HG03575 (cell line): ENCODE data around the gene FNDC3B.
A peak's percentile ranks its signal among the peaks of the same experiment; 100 is the strongest.

Experiments
- ATAC-seq: cut with Tn5 transposase; IDR thresholded peaks from one replicate; pipeline ENCODE4 v1.9.1; 2021; ENCODE audit not compliant: unreplicated experiment, insufficient number of reproducible peaks, low FRiP score; ENCODE audit errors: extremely low read depth

The FNDC3B gene

GRCh38 chr3:172256101-172256734, 216.8 kb downstream of the FNDC3B start:
- no peak for ATAC-seq

GRCh38 chr3:172257648-172258400, 218.4 kb downstream of the FNDC3B start:
- no peak for ATAC-seq

DNA sequence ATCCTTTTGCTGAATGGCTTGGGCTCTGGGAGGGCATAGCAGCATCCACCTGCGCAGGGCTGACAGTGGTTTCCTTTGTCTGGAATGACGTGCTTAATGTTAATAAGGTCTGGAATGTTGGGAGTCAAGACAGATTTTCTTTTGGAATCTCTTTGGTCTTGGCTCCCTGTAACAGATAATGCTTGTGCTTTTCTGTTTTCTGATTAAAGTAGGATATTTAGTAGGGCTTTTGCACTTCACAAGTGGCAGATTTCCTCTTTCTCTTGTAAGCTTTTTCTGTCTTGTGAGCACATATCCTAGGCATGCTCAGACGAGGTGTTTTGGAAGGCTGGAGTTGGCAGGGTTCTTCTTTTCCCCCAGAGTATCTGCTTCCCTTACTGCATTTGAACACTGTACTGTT, 219.2 kb downstream of the FNDC3B start:
- no peak for ATAC-seq

GRCh38 chr3:172259111-172259541, 219.7 kb downstream of the FNDC3B start:
- ATAC-seq: no peak

DNA sequence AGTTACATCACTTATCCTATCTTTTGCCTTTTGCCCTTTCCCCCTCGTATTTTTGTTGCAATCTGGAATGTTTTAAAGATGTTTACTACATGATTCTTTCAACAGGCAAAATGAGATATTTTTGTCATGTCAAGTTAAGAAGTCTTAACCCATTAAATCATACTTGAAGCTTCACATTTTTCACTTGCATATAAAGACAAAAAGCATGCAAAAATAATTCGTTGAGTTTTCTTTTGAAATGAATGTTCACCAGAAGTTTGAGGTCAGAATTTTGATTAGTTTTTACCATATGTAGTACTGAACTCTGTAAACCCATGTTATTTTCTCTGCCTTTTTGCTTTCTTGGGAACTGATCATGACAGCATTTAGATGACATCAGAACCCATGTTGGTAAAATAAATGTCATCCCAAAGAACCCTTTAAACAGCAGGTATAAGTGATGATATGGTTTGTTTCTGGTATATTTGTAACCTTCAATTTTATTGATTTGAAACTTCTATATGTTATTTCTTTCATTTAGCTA, 220.4 kb downstream of the FNDC3B start:
- no peak for ATAC-seq

DNA sequence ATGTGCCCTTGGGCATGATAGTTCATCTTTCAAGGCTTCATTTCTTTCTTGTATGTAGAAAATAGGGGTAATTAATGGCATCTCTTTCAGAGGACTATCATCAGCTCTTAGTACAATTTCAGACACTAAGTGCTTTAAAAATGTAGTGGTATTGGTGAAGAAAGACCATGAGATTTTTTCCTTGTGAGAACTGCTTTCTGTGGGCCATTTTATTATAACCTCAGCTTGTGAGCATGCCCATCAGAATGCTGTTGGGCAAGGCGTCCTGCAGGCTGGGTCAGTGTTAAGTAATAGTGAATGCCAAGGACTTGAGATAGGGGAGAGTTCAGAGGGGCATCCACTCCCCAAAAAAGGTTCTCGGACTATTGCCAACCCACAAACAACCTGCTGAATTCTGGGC, 221.0 kb downstream of the FNDC3B start:
- no peak for ATAC-seq

DNA sequence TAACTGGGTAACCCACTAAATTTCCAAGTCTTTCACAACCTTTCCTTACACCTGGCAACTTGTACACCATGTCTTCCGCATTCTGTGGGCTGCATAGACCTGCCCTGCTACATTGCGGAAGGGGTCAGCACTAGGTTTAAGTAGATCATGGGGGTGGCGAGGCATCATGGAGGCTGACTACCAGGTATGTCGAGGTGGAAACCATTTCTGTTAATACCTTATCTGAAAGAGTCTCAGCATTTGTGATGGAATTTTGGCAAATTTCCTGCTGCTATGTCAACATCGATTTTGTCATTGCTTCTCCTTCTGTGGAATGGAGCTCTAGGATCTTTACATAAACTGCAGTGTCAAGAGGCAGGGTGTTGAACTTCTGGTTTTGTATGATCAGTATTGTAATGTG, 221.7 kb downstream of the FNDC3B start:
- ATAC-seq: no peak

- ATAC-seq: no peak
Observed at GRCh38 chr3:172262991-172263608, 223.7 kb downstream of the FNDC3B start.

DNA sequence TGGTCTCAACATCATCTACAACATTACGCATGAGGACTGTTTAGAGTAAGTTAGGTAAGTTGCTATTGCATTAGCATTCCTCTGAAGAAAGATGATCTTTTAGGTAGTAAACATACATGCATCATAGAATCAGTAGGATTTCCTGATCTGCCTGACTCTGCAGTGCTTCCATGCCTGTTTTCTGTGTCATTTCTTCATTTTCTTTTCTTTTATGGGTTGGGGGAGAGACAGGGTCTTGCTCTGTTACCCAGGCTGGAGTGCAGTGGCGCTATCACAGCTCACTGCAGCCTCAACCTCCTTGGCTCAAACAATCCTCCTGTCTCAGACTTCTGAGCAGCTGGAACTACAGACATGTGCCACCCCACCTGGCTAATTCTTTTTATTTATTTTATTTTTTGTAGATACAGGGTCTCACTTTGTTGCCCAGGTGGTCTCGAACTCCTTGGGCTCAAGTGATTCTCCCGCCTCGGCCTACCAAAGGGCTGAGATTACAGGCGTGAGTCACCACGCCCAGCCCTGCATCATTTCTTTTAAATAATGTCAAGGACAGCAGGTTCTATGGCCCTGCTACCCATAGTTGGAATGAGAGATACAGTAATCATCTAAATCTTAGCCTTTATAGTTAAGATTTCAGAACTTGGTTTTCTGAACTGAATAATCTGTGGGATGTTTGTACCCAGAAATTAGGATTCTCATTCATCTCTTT, 224.6 kb downstream of the FNDC3B start:
- ATAC-seq: no peak

DNA sequence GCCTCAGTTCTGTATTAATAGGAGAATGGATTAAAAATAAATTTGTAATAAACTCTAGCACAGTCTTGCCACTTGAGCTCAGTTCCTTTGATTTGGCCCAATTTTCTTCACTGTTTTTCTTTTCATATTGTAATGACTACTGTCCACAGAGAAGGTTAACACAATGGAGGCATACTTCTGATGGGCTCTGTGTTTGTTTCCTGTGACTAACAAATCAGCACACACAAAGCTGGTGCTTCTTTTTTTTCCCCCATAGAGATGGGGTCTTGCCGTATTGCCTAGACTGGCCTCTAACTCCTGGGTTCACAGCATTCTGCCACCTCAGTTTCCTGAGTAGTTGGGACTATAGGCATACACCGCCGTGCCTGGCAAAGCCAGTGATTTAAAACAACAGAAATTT, 226.7 kb downstream of the FNDC3B start:
- ATAC-seq: no peak

DNA sequence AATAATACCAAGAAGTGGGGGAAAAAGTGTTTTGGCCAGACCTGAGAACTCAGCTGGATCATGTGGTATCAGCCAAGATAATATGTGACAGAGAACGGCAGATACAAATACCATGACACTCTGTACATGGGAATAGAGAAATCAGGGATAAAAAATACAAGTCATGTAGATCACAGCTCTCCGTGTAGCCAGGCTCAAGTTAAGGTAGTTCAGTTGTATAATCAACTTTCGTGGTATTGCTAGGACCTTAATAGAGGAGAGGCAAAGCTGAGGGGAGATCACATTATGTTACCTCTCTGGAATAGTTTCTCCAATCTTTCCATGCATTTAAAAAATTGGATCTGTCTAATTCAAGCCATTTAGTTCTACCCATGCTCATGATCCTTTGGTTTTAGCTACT, 229.0 kb downstream of the FNDC3B start:
- no peak for ATAC-seq

DNA sequence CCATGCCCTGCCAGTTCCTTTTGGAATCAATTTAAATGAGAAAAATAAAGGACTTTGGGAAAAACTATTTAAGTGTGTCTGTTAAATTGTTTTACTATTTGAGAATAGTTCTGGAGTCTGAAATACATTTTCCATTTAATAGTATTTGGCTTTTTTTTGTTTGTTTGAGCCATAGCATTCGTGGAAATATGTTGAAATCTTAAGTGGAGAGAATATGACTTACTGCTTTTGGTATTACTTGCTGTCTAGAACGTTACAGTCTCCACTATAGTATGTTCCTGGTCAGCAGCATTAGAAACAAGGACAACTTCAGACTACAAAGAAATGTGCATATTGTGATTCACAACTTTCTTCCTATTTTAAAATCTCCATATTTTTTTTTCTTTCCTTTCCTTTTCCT, 229.5 kb downstream of the FNDC3B start:
- ATAC-seq: no peak

- ATAC-seq: peak; percentile 96
Observed at GRCh38 chr3:172270557-172271166, 231.3 kb downstream of the FNDC3B start.

DNA sequence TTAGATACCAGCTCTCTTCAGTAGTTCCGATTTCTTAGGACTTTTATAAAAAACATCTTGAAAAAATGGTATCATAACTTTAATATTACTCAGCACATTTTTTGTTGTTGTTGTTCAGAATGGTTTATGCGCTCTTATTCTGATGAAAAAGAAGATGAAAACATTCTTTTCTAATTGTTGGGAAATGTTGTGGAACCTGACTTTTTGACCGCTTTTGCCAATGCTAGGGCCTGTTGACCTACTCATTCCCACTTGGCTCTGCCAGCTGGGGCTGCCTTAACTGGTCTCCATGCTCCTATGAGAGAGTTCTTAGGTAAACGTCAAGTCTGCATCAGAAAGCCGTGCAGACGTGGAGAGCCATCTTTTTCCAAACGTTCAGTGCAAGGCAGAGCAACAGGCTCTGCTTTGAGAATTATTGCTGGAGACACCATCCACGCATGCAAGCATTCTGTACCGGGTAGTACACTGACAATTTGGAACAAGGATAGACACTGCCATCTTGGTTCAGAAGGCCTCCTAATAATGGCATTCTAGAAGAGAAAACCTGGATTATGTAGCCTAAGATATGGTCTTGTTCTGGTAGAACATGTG, 232.1 kb downstream of the FNDC3B start:
- no peak for ATAC-seq

- ATAC-seq: no peak
Observed at GRCh38 chr3:172272698-172273097, 233.3 kb downstream of the FNDC3B start.

- ATAC-seq: no peak
Observed at GRCh38 chr3:172273378-172273777, 234.0 kb downstream of the FNDC3B start.

- ATAC-seq: no peak
Observed at GRCh38 chr3:172274906-172275305, 235.5 kb downstream of the FNDC3B start.

DNA sequence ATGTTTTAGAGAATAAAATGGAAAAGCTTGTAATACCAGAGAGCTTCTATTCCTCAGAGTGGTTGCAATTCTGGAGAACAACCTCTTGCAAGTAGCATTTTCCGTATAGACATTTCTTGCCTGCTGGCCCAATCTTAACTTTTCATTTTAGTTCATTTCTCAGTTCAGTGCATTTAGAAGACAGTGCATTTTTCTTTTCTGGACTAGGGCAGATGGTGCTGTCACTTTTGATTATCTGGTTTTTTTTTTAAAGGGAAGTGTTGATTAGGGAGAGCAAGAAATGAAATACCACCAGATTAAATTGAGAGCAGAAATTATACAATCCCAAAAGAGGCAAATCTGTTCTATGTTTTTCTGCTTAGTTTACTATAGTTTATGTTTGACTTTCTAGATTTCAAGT, 236.2 kb downstream of the FNDC3B start:
- no peak for ATAC-seq

- ATAC-seq: no peak
Observed at GRCh38 chr3:172276103-172276502, 236.7 kb downstream of the FNDC3B start.
